ENCODE results near the gene BCR. TPM values are rescaled to one million over a fixed set of nuclear protein-coding genes. Genes with fewer than 3 reads are reported as not detected.

BCR gene
- polyA plus RNA-seq, 1 donor from 2014 or later = 57.5 TPM

- TF ChIP-seq TAF1 (IDR thresholded peaks at IDR 0.05; ENCODE audit: low read depth) (no peak), EP300 (conservative IDR thresholded peaks at IDR 0.05; ENCODE audit: poor library complexity, severe bottlenecking) (no peak), RAD21 (conservative IDR thresholded peaks at IDR 0.05) (no peak), REST (IDR thresholded peaks at IDR 0.05; ENCODE audit: borderline replicate concordance) (no peak), MXI1 (conservative IDR thresholded peaks at IDR 0.05; ENCODE audit: poor library complexity, severe bottlenecking) (no peak), EZH2 (IDR thresholded peaks at IDR 0.05; ENCODE audit: borderline replicate concordance, insufficient read depth, low read length, poor library complexity, severe bottlenecking) (no peak), SMC3 (conservative IDR thresholded peaks at IDR 0.05; ENCODE audit: poor library complexity) (no peak), POLR2AphosphoS5 (IDR thresholded peaks at IDR 0.05) (no peak)
Observed at GRCh38 chr22:23222033-23222792, 41.9 kb downstream of the BCR start.

GRCh38 chr22:23222793-23223568 lies 42.7 kb downstream of the BCR start:
- Histone ChIP-seq H3K27me3 (ENCODE audit: insufficient read depth, low read depth, low read length) (no peaks in the 10 kb centered on the region), H3K9me3 (ENCODE audit: low read length) (no peaks in the 10 kb centered on the region), H4K20me1 (ENCODE audit: insufficient read depth) (peaks cover 4% of the 10 kb centered on the region), H3K79me2 (replicated peaks; ENCODE audit: insufficient read depth, low read length) (peaks cover 71% of the 10 kb centered on the region), H3K27ac (ENCODE audit: low read length) (no peak overlapping the region), H3K9me2 (ENCODE audit: insufficient read depth, low read length) (no peaks in the 10 kb centered on the region), H3K4me3 (ENCODE audit: low read length) (no peak overlapping the region), H3K4me2 (ENCODE audit: low read length) (no peak overlapping the region), H3K9ac (ENCODE audit: low read length) (no peak overlapping the region), H3K36me3 (ENCODE audit: insufficient read depth, low read length) (no peaks in the 10 kb centered on the region), H3F3A (ENCODE audit: insufficient read depth, low read length, poor library complexity, severe bottlenecking) (no peaks in the 10 kb centered on the region), H2AFZ (ENCODE audit: low read depth, low read length) (no peak overlapping the region)
- TF ChIP-seq MXI1 (conservative IDR thresholded peaks at IDR 0.05; ENCODE audit: poor library complexity, severe bottlenecking) (no peak), EP300 (conservative IDR thresholded peaks at IDR 0.05; ENCODE audit: poor library complexity, severe bottlenecking) (no peak), SMC3 (conservative IDR thresholded peaks at IDR 0.05; ENCODE audit: poor library complexity) (no peak), REST (IDR thresholded peaks at IDR 0.05; ENCODE audit: borderline replicate concordance) (no peak)

More at GRCh38 chr22:23222033-23222792, 41.9 kb downstream of the BCR start:
- H3K4me3 ChIP-seq (ENCODE audit: low read length) = no peak overlapping the region
- no peaks in the 10 kb centered on the region for H3K9me2 ChIP-seq (ENCODE audit: insufficient read depth, low read length)
- H3K27ac ChIP-seq (ENCODE audit: low read length) = no peak overlapping the region
- H3K9me3 ChIP-seq (ENCODE audit: low read length) = no peaks in the 10 kb centered on the region
- no peaks in the 10 kb centered on the region for H3K27me3 ChIP-seq (ENCODE audit: insufficient read depth, low read depth, low read length)
- H3F3A ChIP-seq (ENCODE audit: insufficient read depth, low read length, poor library complexity, severe bottlenecking) = no peaks in the 10 kb centered on the region
- no peak overlapping the region for H3K4me2 ChIP-seq (ENCODE audit: low read length)
- H3K79me2 ChIP-seq (replicated peaks; ENCODE audit: insufficient read depth, low read length) = peaks cover 67% of the 10 kb centered on the region
- H3K36me3 ChIP-seq (ENCODE audit: insufficient read depth, low read length) = no peaks in the 10 kb centered on the region
- peaks cover 8% of the 10 kb centered on the region for H4K20me1 ChIP-seq (ENCODE audit: insufficient read depth)
- no peak overlapping the region for H2AFZ ChIP-seq (ENCODE audit: low read depth, low read length)
- H3K9ac ChIP-seq (ENCODE audit: low read length) = no peak overlapping the region
